CD4-positive, alpha-beta T cell treated with Interleukin-12 subunit alpha and Interleukin-12 subunit beta, for 1 hour (primary cell): ENCODE data around the gene PNPLA7.
"Not testable (repeated sequence)": the region's sequence is repeated elsewhere in the genome, so short reads cannot be mapped to it uniquely, and the experiment has no call there.

Source experiments
- DNase-seq: peaks from one replicate; pipeline ENCODE4 v3.0.0-alpha.2; 2020

The PNPLA7 gene

GRCh38 chr9:137511758-137512463 lies 38.3 kb downstream of the PNPLA7 start:
- DNase-seq, result no peak

- not testable (repeated sequence) for DNase-seq
These were observed 39.1 kb downstream of the PNPLA7 start for GRCh38 chr9:137511126-137511525.

- no peak for DNase-seq
These were observed 41.0 kb downstream of the PNPLA7 start for GRCh38 chr9:137509198-137509597.

- DNase-seq, result no peak
These were observed 43.5 kb downstream of the PNPLA7 start for GRCh38 chr9:137506702-137507171.

GRCh38 chr9:137506274-137506673 lies 43.9 kb downstream of the PNPLA7 start:
- no peak for DNase-seq

- no peak for DNase-seq
These were observed 44.6 kb downstream of the PNPLA7 start for GRCh38 chr9:137505421-137506140.

GRCh38 chr9:137504432-137504777 lies 45.8 kb downstream of the PNPLA7 start:
- no peak for DNase-seq

- no peak for DNase-seq
These were observed 47.9 kb downstream of the PNPLA7 start for GRCh38 chr9:137502008-137502911.

GRCh38 chr9:137501457-137501856 lies 48.7 kb downstream of the PNPLA7 start:
- DNase-seq, result no peak

- DNase-seq, result no peak
These were observed 49.4 kb downstream of the PNPLA7 start for GRCh38 chr9:137500666-137501397.

GRCh38 chr9:137499858-137500661 lies 50.1 kb downstream of the PNPLA7 start:
- no peak for DNase-seq

GRCh38 chr9:137499416-137499815 lies 50.8 kb downstream of the PNPLA7 start:
- no peak for DNase-seq

GRCh38 chr9:137498720-137499150 lies 51.5 kb downstream of the PNPLA7 start:
- no peak for DNase-seq

- DNase-seq, result no peak
These were observed 52.1 kb downstream of the PNPLA7 start for GRCh38 chr9:137497921-137498719.

GRCh38 chr9:137496601-137497375 lies 53.4 kb downstream of the PNPLA7 start:
- no peak for DNase-seq

- no peak for DNase-seq
These were observed 55.5 kb downstream of the PNPLA7 start for GRCh38 chr9:137494550-137495351.

GRCh38 chr9:137494104-137494544 lies 56.1 kb downstream of the PNPLA7 start:
- DNase-seq, result no peak

- DNase-seq, result no peak
These were observed 56.7 kb downstream of the PNPLA7 start for GRCh38 chr9:137493364-137494103.
